HG02938 (cell line): ENCODE measurements around the gene TTPAL.

Experiments
- ATAC-seq: cut with Tn5 transposase; IDR thresholded peaks from one replicate; pipeline ENCODE4 v1.9.1; 2021; ENCODE audit warnings: mild to moderate bottlenecking, moderate library complexity; ENCODE audit not compliant: unreplicated experiment

TTPAL gene

GRCh38 chr20:44438782-44439181 lies 36.9 kb upstream of the TTPAL start:
- no peak for ATAC-seq

- no peak for ATAC-seq
Observed at GRCh38 chr20:44439318-44439717, 36.4 kb upstream of the TTPAL start.

GRCh38 chr20:44442298-44443070 lies 33.2 kb upstream of the TTPAL start:
- ATAC-seq = no peak

GRCh38 chr20:44445742-44446710 lies 29.6 kb upstream of the TTPAL start:
- no peak for ATAC-seq

- no peak for ATAC-seq
Observed at GRCh38 chr20:44447827-44448419, 27.8 kb upstream of the TTPAL start.

- ATAC-seq = no peak
Observed at GRCh38 chr20:44448753-44449546, 26.7 kb upstream of the TTPAL start.

- no peak for ATAC-seq
Observed at GRCh38 chr20:44449864-44450263, 25.8 kb upstream of the TTPAL start.

GRCh38 chr20:44450281-44450889 lies 25.3 kb upstream of the TTPAL start:
- no peak for ATAC-seq

- no peak for ATAC-seq
Observed at GRCh38 chr20:44450903-44451450, 24.7 kb upstream of the TTPAL start.

- no peak for ATAC-seq
Observed at GRCh38 chr20:44454306-44454963, 21.2 kb upstream of the TTPAL start.

GRCh38 chr20:44455126-44455525 lies 20.5 kb upstream of the TTPAL start:
- no peak for ATAC-seq

- no peak for ATAC-seq
Observed at GRCh38 chr20:44456611-44457010, 19.1 kb upstream of the TTPAL start.

GRCh38 chr20:44457016-44457415 lies 18.7 kb upstream of the TTPAL start:
- no peak for ATAC-seq

GRCh38 chr20:44459271-44459670 lies 16.4 kb upstream of the TTPAL start:
- ATAC-seq = no peak

GRCh38 chr20:44460795-44461141 lies 14.9 kb upstream of the TTPAL start:
- no peak for ATAC-seq

GRCh38 chr20:44461142-44461802 lies 14.4 kb upstream of the TTPAL start:
- ATAC-seq = no peak

- no peak for ATAC-seq
Observed at GRCh38 chr20:44461803-44462174, 13.9 kb upstream of the TTPAL start.

GRCh38 chr20:44463466-44463865 lies 12.2 kb upstream of the TTPAL start:
- no peak for ATAC-seq

- no peak for ATAC-seq
Observed at GRCh38 chr20:44464514-44464913, 11.2 kb upstream of the TTPAL start.
